HG03095 (cell line): ENCODE measurements around the gene DNAH8.
A peak's percentile ranks its signal among the peaks of the same experiment; 100 is the strongest.

Experiments
- ATAC-seq: cut with Tn5 transposase; IDR thresholded peaks from one replicate; pipeline ENCODE4 v1.9.1; 2021; ENCODE audit warnings: moderate library complexity; ENCODE audit not compliant: unreplicated experiment

The DNAH8 gene

DNA sequence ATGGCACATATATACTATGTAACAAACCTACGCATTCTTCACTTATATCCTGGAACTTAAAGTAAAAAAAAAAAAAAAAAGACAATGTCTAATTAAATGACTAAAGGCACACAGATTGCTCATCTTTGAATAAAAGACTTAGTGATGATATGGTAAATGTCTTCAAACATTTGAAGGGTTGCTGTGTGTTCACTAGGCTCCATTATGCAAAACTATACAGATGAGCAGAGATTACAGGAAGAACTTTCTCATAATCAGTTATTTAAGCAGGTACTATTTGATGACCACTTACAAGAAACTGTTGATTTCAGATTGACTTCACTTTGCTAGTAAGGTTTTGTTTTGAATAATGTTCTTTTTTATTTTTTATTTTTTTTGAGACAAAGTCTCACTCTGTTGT is 34.4 kb downstream of the DNAH8 start:
- no peak for ATAC-seq

DNA sequence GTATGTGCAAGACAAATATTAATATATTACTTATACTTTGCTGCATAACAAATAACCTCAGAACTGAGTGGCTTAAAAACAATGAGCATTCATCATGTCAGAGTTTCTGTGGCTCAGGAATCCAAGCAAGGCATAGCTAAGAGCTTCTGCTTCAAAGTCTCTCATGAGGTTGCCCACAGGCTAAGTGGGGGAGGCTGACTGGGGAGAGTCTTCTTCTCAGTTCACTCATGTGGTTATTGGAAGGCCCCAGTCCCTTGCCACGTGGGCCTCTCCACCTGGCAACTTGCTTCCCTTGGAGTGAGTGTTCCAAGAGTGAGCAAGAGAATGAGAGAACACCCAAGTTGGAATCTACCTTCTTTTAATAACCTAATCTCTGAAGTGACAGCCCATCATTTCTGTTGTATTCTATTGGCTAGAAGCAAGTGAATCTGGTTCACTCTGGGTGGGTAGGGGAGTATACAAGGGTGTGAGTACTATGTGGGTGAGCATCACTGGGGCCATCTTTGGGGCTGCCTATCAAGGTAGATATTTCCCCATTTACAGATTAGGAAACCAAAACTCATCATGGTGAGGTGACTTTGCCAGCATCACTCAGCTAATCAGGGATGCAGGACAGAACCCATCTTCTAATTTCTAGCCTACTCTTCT is 36.0 kb downstream of the DNAH8 start:
- no peak for ATAC-seq

DNA sequence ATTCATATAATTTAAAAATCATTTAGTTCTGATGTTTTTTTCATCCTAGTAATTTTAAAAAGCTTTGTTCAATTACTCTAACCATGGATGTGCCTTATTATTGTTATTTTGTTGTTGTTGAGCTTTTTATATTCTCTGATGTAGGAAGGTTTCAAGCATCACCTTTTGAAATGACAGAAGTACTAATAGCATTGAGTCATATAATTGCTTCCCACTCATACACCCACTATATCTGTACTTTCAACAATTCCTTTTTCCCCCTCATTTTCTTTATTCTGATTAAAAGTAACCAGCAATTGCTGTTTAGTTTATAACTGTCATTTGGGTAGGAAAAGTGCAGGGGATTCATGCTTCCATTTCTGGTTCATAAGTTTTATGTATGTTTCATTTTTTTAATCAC is 38.6 kb downstream of the DNAH8 start:
- ATAC-seq: no peak

DNA sequence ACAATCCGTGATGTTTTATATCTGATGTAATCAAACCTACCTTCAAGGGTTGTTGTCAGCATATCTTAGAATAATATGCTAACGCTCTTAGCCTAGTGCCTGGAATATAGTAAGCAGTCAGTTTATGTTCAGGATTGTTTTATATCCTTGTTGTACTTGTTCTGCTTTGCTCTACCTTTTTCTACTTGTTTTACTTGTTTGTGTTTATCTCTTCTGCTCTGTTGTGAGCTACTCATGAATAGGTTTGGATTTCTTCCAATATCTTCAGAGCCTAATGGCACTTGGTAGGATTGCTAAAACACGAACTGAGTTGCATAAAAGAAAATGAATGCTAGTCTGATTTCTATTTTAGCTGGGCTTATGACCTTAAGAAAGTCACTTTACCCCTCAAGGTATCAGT is 40.1 kb downstream of the DNAH8 start:
- no peak for ATAC-seq

DNA sequence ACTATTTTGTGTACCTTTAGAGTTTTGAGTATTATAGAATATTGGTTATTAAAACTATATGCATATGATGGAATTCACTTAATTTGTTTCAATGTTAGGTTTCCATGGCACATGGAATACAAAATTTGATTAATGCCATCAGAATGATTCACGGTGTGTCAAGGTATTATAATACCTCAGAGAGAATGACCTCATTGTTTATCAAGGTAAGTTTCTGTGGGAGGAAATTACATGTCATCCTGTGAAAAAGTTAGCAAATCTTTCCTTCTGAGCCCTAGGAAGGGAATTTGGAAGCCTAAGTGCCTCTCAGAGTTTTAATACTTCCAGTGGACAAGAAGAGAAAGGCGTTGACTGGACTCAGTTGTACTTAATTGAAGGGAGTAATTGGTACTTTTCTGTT is 40.8 kb downstream of the DNAH8 start:
- no peak for ATAC-seq

DNA sequence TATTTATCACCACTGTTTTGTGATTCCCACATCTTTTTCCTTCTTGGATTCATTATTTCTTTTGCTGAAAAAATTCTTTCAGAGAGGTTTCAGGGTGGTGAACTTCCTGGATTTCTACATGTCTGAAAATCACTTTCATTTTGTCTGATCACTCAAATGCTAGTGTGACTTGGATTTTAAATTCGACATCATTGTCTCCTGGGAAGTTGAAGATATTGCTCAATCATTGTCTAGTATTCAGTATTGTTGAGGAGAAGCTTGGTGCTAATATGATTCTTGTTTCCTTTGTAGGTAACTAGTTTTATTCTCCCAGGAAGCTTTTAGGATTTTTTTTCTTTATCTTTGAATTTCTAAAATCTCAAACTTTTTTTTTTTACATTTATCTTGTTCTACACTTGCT is 45.0 kb downstream of the DNAH8 start:
- no peak for ATAC-seq

DNA sequence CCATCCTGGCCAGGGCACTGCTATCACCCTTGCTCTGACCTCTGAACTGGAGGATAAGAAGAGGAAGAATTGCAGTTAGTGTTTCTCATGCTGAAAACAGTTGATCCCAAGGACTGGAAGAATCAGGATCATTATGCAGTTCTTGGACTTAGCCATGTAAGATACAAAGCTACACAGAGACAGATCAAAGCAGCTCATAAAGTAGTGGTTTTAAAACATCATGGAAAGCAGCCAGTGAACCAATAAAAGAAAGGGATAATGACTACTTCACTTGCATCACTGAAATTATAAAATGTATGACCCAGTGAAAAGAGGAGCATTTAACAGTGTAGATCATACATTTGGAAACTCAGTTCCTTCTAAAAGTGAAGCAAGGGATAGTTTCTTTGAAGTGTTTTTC is 47.7 kb downstream of the DNAH8 start:
- ATAC-seq: no peak

DNA sequence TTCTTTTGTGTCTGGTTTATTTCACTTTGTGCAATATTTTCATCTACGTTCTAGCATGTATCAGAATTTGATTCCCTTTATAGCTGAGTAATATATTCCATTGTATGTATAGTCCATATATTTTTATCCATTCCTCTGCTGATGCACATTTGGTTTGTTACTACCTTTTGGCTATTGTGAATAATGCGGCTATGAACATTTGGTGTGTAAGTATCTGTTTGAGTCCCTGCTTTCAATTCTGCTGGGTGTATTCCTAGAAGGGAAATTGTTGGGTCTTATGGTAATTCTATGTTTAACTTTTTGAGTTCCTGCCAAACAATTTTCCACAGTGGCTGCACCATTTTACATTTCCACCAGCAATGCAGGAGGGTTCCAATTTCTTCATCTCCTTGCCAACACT is 52.4 kb downstream of the DNAH8 start:
- ATAC-seq: no peak

DNA sequence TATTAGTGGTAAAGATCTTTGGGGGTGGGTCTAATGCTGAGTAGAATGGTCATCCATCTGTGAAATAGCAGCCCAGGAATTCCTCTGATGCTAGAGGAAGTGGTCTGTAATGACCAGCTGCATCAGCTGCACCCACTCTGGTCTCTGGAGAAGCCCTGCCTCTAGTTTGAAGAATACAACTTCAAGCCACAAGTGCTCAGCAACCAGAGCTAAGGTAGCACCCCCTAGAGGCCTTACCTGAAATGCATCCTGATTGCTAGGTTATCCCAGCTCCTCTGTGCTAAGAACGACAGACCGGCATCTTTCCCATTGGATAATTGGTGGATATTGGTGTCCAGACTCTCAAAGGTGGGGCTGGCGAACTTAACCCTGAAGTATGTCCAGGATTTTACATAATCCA is 58.2 kb downstream of the DNAH8 start:
- ATAC-seq: no peak

DNA sequence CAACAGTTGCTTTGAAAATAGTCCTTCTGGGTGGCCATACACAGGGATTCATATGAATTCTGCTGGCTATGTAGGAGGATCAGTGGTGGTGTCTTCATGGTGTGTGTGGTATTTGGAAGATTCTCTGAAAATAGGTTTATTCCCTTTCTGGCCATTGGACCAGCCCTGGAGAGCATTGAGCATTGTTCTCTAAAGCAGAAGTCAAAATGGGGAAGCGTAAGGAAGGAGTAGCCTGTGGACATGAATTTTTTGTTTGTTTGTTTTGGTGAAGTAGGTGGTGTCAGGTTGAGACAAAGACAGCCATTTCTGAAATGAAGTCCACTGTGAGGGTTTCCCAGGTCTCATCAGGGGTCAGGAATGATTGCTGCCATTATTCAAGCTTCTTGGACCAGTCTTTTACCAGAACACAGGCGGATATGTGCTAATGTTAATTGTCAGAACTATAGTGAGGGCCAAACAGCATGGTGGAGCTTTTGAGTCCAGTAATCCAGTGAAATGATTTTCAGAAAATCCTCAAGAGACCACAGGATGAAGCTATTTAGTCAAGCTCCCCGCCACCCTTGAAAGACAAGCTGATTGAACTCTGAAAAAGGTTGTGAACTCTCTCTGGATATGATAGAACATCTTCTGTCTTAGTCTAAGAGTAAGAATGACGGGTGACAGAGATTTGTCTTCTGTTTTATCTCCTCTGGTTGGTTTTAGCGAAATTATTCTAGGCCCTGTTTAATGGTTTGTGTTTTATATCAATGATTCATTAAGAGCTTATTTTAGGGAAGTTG is 60.0 kb downstream of the DNAH8 start:
- no peak for ATAC-seq

DNA sequence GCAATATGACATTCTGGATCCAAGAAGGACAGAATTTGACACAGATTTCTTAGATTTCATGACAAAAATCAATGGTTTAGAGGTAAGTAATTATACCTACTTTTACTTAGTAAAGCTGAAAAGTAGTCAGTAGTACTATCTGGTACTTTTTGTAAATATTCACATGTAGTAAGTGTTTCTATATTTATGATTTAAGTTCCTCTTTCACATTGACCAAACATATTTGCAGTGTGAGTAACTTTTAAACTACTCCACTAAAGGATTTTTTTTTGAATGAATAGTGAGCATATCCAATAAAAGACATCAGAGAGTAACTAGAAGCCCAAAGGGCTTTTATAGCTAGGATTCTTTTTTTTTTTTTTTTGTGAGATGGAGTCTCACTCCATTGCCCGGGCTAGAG is 60.8 kb downstream of the DNAH8 start:
- ATAC-seq: peak; percentile 57

DNA sequence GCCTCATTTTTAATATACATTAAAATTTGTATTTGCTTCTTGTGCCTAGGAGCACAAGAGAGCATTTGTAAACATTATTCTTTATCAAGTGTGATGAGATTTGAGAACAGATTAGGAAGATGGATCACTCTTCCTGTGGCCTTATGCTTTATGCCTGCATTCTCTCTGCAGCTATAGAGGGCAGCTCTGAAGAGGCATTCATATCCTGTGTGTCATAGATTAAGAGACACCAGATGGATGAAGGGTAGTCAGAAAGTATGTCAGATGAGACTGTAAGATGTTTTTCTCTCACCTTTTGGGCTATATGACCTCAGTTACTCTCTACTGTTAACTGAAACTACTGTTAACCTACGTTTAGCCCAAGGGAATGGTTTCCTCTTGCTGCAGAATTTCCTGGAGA is 61.4 kb downstream of the DNAH8 start:
- ATAC-seq: no peak

DNA sequence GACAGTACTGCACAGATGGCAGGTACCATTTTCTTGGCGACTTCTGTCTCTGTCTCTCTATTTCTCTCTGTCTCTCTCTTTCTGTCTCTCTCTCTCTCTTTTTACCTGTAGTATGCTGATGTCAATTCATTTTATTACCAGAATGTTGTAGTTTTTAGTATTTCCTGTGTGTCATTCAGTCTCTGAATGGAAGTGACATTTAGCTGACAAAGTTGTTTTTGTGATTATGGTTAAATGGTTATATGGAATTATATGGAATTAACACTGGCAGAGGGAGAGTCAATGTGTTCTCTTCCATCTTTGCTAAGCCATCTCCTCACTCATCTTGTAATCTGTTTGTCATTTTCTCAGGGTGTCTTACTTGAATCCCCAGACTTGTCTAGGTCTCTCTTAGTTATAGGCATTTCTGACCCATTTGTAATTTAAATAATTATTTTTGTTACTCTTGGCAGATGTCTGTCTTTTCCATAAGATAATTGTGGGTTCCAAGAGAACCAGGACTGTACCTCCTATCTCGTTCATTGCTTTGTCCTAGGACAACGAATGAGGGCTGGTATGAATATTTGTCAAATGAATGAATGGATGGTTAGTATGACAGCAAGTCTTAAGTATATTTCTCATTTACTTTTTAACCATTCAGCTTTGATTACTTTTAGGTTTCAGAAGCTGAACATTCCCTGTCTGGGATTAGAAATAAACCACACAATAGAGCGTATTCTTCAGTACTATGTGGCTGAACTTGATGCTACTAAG is 64.4 kb downstream of the DNAH8 start:
- ATAC-seq: no peak

DNA sequence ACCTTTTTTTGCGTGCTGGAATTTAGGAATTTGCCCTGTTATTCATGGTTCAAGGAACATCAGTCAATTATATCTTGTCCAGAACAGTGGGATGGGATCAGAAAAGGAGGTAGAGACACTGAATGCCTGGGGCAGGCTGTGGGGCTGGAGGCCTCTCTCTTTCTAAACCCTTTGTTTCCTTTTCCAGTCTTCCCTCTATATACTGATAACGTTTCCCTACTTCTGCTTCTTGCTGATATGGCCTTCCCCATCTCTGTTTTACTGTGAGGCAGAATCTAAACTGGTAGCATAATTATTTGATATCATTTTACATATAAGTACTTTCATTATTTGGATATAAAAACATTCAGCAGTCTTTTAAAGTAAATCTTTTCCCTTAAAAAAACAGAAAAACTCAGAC is 67.5 kb downstream of the DNAH8 start:
- no peak for ATAC-seq

DNA sequence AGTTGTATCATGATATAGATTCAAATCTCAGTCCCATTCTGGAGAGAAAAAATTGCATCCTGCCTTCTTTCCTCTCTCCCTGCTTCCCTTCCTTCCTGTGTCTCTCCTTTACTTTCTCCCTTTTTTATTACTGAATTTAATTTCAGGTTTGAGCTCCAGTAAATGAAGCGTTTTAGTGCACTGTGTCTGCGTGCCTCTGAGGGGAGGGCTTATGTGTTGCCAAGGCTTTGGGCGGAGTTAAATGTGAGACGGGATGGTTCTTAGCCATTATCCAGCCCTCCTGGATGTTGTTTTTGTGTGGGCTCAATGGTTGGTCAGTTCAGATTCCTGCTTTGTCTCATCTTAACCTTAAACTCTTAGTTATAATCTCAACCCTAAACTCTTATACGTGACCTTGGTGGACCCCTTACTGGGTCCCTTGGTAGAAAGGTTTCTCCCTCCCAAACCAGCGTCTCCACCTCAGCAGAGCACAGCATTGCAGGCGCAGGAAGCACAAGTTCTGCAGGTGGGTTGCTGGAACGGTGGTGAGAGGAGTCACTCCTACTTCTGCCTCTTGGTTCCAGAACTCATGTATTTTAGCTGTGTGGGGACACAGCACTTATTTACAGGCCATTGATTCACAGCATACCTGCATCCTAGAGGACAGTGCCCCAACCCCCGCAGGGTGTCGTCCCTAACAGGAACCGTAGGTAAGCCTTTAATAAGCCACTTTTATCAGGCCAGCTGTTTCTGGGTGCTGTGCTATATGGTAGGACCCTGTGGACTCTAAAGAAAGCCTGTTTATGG is 68.5 kb downstream of the DNAH8 start:
- no peak for ATAC-seq

DNA sequence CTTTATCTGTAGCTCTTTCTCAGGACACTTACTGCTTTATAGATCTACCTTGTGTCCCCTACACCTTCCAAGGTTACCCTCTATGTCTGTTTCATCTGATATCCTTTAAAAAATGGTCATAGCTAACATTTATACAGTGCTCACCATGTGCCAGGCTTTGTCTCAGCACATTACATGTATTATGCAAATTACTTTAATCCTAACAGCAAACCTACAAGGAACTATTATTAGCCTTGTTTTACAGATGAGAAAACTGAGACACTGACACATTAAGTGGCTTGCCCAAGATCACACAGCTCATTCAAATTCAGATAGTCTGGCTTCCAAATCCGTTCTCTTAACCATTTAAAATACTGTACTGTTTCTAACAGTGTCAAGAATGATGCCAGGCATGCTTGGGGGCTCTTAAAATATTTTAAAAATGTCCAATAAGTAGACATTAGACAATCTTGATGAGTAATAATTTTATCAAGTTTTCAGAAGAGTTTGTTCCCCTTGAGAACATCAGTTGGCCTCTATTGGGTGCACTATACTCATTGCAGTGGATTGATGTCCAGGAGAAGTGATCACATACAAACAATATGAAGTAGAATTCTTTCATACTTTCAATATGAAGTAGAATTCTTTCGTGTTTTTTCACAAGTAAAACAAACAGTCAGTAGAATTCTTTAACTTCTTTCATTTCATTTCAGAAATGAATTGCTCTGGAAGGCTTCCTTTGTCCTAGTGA is 69.6 kb downstream of the DNAH8 start:
- no peak for ATAC-seq

DNA sequence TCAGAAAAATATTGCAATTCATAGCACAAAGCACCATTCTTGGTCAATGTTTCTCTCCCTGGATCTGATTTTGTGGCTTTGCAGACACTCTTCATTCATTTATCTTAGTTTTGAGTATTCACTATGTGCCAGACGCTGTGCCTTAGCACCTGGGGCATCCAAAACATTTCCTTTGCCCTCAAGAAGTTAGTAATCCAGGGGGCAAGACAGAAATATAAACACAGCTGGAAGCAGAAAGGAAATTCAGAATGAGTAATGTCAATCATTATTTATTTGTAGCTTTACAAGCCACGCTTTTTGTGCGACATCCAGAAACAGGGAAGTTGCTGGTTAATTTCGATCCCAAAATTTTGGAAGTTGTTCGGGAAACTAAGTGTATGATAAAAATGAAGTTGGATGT is 71.4 kb downstream of the DNAH8 start:
- ATAC-seq: no peak

DNA sequence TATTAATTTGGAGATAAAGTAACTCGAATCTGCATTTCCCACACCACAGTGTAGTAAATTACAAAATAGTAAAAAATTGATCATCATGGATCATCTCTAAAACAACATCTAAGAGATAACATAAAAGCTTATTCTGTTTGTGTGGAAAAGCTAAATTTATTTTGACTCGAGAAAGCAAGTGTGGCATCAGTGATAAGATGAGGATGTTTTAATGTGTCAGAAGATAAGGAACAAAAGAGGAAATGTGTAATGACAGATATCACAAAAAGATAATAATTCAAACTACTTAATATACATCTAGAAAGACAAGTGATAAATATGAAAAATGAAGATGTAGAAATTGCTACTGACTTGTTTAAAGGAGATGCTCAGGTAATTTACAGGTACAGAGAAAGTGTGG is 74.1 kb downstream of the DNAH8 start:
- ATAC-seq: no peak

DNA sequence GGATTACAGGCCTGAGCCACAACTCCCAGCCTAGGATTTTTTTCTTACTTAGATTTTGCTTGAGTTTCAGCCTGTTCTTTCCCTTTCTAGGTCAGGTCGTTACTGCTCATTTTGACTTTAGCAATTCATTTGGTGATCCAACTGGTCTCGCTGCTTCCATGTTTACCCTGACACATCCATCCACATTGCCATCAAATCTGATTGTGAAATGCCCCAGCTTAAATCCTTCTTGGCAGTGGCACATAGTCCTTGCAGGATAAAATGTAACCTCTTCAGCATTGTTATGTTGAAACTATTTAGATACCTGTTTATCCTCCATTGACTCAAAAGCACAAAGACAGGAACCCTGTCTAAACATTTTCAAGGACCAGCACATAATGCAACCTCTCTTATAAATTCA is 77.2 kb downstream of the DNAH8 start:
- no peak for ATAC-seq

DNA sequence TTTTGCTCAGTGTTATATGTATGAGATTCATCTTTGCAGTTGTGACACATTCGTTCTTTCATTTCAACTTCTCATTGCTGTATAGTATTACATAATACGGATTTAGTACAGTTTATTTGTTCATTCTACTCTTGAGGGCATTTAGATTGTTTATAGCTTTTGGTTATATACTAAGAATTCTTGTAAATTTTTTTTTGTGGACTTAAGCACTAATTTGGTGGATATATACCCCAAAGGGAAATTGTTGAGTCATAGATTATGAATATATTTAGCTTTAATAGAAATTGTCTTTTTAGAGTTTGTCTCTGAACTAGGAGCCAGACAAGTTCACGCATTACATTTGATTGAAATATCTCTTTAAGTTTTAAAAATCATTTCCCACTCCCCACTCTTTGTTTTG is 79.6 kb downstream of the DNAH8 start:
- ATAC-seq: no peak

DNA sequence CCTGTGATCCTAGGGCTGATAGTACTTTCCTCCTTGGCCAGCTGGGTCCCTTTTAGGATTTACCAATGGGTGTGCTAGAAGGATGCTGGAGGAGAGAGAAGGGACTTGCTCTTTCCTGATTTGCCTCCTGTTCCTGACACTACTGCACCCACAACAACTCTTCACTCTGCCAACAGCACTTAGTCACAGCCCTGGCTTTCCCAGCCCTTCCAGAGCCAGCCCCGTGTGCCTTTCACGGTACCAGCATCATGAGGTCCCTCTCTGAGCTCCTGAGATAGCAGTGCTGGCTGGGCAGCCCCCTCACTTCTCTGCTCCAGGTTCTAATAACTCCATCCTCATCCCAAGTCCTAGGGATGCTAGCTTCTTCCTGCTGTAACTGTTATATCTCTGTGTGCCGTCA is 80.9 kb downstream of the DNAH8 start:
- ATAC-seq: no peak
